ENCODE results near the gene FAM72A. TPM values are rescaled to one million over a fixed set of nuclear protein-coding genes. Genes with fewer than 3 reads are reported as not detected.
"Not testable (repeated sequence)": the region's sequence is repeated elsewhere in the genome, so short reads cannot be mapped to it uniquely, and the experiment has no call there.

Gene FAM72A
- total and polyA plus RNA-seq, 2 of the 4 experiments (the other 2 are of a cell fraction), result 2.2 to 5.0 TPM

- H4K91ac ChIP-seq (ENCODE audit: insufficient read depth, low read depth, low read length); H4K5ac ChIP-seq (ENCODE audit: low read depth, low read length); dilution Hi-C loops (cut with HindIII; ENCODE audit: low sequenced_read_pairs, unreplicated experiment); H3K4me1 ChIP-seq (ENCODE audit: control insufficient read depth, insufficient read depth, low read length); H2AK5ac ChIP-seq (ENCODE audit: low read depth, low read length); H3K4ac ChIP-seq (ENCODE audit: low read depth, low read length); H2BK15ac ChIP-seq (ENCODE audit: low read depth, low read length); H3K79me1 ChIP-seq (ENCODE audit: low read depth in 1 of 2, low read length in 2 of 2); ATAC-seq (ENCODE audit: low read depth); H2AFZ ChIP-seq (replicated peaks; ENCODE audit: low read length, poor library complexity); H3K4me3 ChIP-seq (ENCODE audit: insufficient read depth, low read depth, low read length); intact Hi-C loops (cut with micrococcal nuclease); H2BK20ac ChIP-seq (ENCODE audit: low read depth, low read length); H3K14ac ChIP-seq (replicated peaks; ENCODE audit: low read depth, low read length); H3K18ac ChIP-seq (ENCODE audit: low read depth, low read length); H2AK9ac ChIP-seq (replicated peaks; ENCODE audit: low read depth, low read length, poor library complexity); H3K27ac ChIP-seq (ENCODE audit: insufficient read depth, low read length); BruUV-seq (replicated peaks); H2BK5ac ChIP-seq (ENCODE audit: low read depth, low read length, poor library complexity, severe bottlenecking); CTCF ChIA-PET; H3K9me3 ChIP-seq (ENCODE audit: control insufficient read depth, insufficient read depth, low read length); H3K27me3 ChIP-seq (ENCODE audit: control insufficient read depth, insufficient read depth, low read length); H3K56ac ChIP-seq (ENCODE audit: extremely low read depth, insufficient read depth, low read length); DNase-seq; H3K9me1 ChIP-seq (ENCODE audit: insufficient read depth, low read length); H4K8ac ChIP-seq (ENCODE audit: low read depth in 2 of 2, low read length in 2 of 2); H2BK120ac ChIP-seq (ENCODE audit: low read depth, low read length); H3K36me3 ChIP-seq (ENCODE audit: control insufficient read depth, insufficient read depth, low read length); H3K9ac ChIP-seq (ENCODE audit: low read depth, low read length); H4K20me1 ChIP-seq (ENCODE audit: insufficient read depth, low read length); POLR2A ChIA-PET (ENCODE audit: unreplicated experiment); H3K23ac ChIP-seq (ENCODE audit: low read depth, low read length); H3K4me2 ChIP-seq (ENCODE audit: low read depth, low read length); in situ Hi-C loops (cut with MboI; ENCODE audit: low sequenced_read_pairs): not testable (repeated sequence)
- WGBS, 2 experiments (ENCODE audit: extremely low coverage in 2 of 2, insufficient read length in 1 of 2), result no CpG with 5 or more reads among the region's 1 CpG
Measured at GRCh38 chr1:206210802-206211201, 8.2 kb upstream of the FAM72A start.

DNA sequence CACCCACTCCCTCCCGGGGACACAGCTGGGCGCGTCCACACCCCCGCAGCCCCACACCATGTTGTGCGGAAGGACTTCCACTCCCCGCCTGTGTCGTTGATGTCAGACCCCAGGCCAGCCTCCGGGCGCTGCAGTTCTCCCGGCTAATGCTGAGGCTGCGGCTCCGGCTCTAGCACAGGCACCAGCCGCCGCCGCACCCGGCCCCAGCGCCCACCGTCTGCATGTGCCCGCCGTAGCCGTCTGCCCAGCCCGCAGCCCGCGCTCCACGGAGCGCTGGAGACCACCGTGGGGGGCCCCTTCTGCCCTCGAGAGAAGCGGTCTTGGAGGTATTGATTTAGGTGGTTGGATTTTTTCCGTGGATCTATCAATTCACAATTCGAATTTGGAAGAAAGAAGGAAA lies 2.9 kb upstream of the FAM72A start:
- H3K23ac ChIP-seq (ENCODE audit: low read depth, low read length); dilution Hi-C loops (cut with HindIII; ENCODE audit: low sequenced_read_pairs, unreplicated experiment); H2AK9ac ChIP-seq (replicated peaks; ENCODE audit: low read depth, low read length, poor library complexity); H4K5ac ChIP-seq (ENCODE audit: low read depth, low read length); H4K8ac ChIP-seq (ENCODE audit: low read depth in 2 of 2, low read length in 2 of 2); H3K14ac ChIP-seq (replicated peaks; ENCODE audit: low read depth, low read length); H2BK20ac ChIP-seq (ENCODE audit: low read depth, low read length); DNase-seq; H4K20me1 ChIP-seq (ENCODE audit: insufficient read depth, low read length); H4K91ac ChIP-seq (ENCODE audit: insufficient read depth, low read depth, low read length); H2AFZ ChIP-seq (replicated peaks; ENCODE audit: low read length, poor library complexity); H3K27me3 ChIP-seq (ENCODE audit: control insufficient read depth, insufficient read depth, low read length); H2BK15ac ChIP-seq (ENCODE audit: low read depth, low read length); CTCF ChIA-PET; H2BK5ac ChIP-seq (ENCODE audit: low read depth, low read length, poor library complexity, severe bottlenecking); H3K79me1 ChIP-seq (ENCODE audit: low read depth in 1 of 2, low read length in 2 of 2); in situ Hi-C loops (cut with MboI; ENCODE audit: low sequenced_read_pairs); BruUV-seq (replicated peaks); H3K9ac ChIP-seq (ENCODE audit: low read depth, low read length); H3K27ac ChIP-seq (ENCODE audit: insufficient read depth, low read length); POLR2A ChIA-PET (ENCODE audit: unreplicated experiment); H2BK120ac ChIP-seq (ENCODE audit: low read depth, low read length); H3K18ac ChIP-seq (ENCODE audit: low read depth, low read length); H3K4me1 ChIP-seq (ENCODE audit: control insufficient read depth, insufficient read depth, low read length); ATAC-seq (ENCODE audit: low read depth); H3K36me3 ChIP-seq (ENCODE audit: control insufficient read depth, insufficient read depth, low read length); H3K4ac ChIP-seq (ENCODE audit: low read depth, low read length); H2AK5ac ChIP-seq (ENCODE audit: low read depth, low read length); H3K9me1 ChIP-seq (ENCODE audit: insufficient read depth, low read length); H3K9me3 ChIP-seq (ENCODE audit: control insufficient read depth, insufficient read depth, low read length); intact Hi-C loops (cut with micrococcal nuclease); H3K56ac ChIP-seq (ENCODE audit: extremely low read depth, insufficient read depth, low read length): not testable (repeated sequence)
- Histone ChIP-seq H3K4me2 (ENCODE audit: low read depth, low read length) (peak overlapping the region; percentile 78; the same call in 1 of the 2 replicates), H3K4me3 (ENCODE audit: insufficient read depth, low read depth, low read length) (peak overlapping the region; percentile 31; the same call in 1 of the 2 replicates)
- no CpG with 5 or more reads among the region's 31 CpGs for WGBS, 2 experiments (ENCODE audit: extremely low coverage in 2 of 2, insufficient read length in 1 of 2)
